Omental fat pad (tissue), 4 donors: ENCODE measurements around the gene SEMA4D. TPM values are rescaled to one million over a fixed set of nuclear protein-coding genes. Genes with fewer than 3 reads are reported as not detected.

ENCODE experiments used
- ATAC-seq: fragments of 150-250 bp; one replicate; pipeline ENCODE4 v1.9.1; 2016; ENCODE audit warnings: mild to moderate bottlenecking, moderate library complexity; ENCODE audit not compliant: low FRiP score
- DNase-seq: peaks from one replicate; pipeline ENCODE4 v3.0.0-alpha.2; 2019; ENCODE audit warnings: low spot score
- CTCF ChIP-seq, 3 donors: fragments of 450-650 bp; IDR thresholded peaks; one replicate each; pipeline ENCODE4 v1.5.1; 2016 to 2017; ENCODE audit warnings: antibody characterized with exemption in 3 of 3, mild to moderate bottlenecking in 3 of 3, moderate library complexity in 2 of 3
- total RNA-seq, 4 donors: library from RNA; depleted of rRNA; stranded (reverse); fragments of >200 nt; gene quantifications; one replicate each; pipeline ENCODE4 v1.1.0, GENCODE V29; 2016

SEMA4D gene
- total RNA-seq, 4 donors from 2014 or later, result 14.2 to 49.5 (median 18.3) TPM

- TF ChIP-seq CTCF (IDR thresholded peaks at IDR 0.05), result no peak
- DNase-seq (no peak), ATAC-seq (no peak)
Observed at GRCh38 chr9:89438194-89438593, 59.7 kb downstream of the SEMA4D start.

GRCh38 chr9:89437772-89438171, 60.1 kb downstream of the SEMA4D start:
- no peak for TF ChIP-seq CTCF (IDR thresholded peaks at IDR 0.05)
- no peak for ATAC-seq
- DNase-seq, result no peak

- no peak for ATAC-seq
- no peak for TF ChIP-seq CTCF (IDR thresholded peaks at IDR 0.05)
Observed at GRCh38 chr9:89436963-89437625, 60.8 kb downstream of the SEMA4D start.

DNA sequence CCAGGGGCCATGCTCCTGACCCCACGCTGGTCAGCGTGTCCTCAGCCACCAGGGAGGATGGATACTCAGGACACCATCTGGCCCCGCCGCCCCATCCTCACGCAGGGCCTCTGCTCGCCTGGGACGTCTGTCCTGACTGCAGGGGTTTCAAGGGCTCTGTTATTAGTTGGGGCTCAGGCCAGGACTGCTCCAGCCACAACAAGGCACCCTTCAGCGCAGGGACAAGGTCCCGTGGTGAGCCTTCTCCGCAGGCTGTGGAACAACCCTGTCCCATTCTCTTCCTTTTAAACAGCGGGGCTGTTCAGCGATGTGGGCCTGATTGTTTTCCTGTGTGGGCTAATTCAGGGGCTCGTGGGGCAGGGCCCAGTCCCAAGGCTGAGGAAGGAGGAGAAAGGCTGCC, 61.6 kb downstream of the SEMA4D start:
- no peak for DNase-seq
- ATAC-seq, result no peak
- no peak for TF ChIP-seq CTCF (IDR thresholded peaks at IDR 0.05)

More at GRCh38 chr9:89436963-89437625, 60.8 kb downstream of the SEMA4D start:
- DNase-seq, result no peak

- ATAC-seq (no peak), DNase-seq (no peak)
- TF ChIP-seq CTCF (IDR thresholded peaks at IDR 0.05), result no peak
Observed at GRCh38 chr9:89435071-89435823, 62.7 kb downstream of the SEMA4D start.

DNA sequence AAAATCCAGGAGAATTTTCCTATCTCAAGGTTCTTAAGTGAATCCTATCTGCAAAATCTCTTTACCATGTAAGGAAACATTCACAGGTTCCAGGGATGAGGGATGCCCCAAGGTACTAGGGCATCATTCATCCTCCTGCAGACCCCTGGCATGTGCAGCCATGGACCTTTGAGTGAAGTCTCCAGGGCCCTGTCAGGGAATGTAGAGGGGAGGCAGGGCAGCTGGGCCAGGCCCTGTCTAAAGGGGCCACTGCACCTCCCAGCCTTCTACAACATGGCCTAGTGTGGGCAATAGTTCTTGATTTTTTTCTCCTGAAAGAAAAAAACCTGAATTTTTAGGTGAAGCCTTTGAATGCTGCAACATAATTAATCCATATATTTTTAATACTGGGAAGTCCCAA, 63.3 kb downstream of the SEMA4D start:
- no peak for TF ChIP-seq CTCF (IDR thresholded peaks at IDR 0.05)
- no peak for DNase-seq
- no peak for ATAC-seq

DNA sequence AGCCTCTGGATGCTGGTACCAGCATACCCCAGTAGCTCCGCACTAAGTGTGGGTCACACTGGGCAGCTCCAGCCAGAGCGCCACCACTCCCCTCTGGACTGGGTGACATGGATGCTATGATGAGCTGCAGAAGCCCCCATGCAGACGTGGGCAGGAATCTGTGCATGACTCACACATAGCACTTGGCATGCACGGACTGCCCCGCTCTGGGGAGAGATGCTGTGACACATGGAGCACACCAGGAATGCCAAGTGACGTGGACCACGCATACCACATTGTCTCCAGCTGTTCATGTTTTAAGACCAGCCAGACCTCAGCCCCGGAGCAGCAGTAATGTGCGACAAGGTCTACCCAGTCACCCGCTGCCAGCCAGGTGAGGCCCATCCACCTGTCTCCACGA, 64.1 kb downstream of the SEMA4D start:
- no peak for TF ChIP-seq CTCF (IDR thresholded peaks at IDR 0.05)
- ATAC-seq, result no peak
- no peak for DNase-seq
